Measurements from ENCODE around the gene CPA5.

Gene CPA5

GRCh38 chr7:130409067-130409711 lies 64.6 kb downstream of the CPA5 start:
- Histone ChIP-seq H3K27me3 (ENCODE audit: insufficient read depth, poor library complexity, severe bottlenecking) (no peaks in the 10 kb centered on the region), H3K4me3 (replicated peaks; ENCODE audit: insufficient read depth, low read length) (no peak overlapping the region), H3K27ac (replicated peaks) (no peak overlapping the region)
- no peak for TF ChIP-seq SPI1 (IDR thresholded peaks at IDR 0.05; ENCODE audit: borderline replicate concordance, low read depth)
- no peak for TF ChIP-seq POLR2AphosphoS5 (IDR thresholded peaks at IDR 0.05; ENCODE audit: low read depth)
- TF ChIP-seq GABPA (IDR thresholded peaks at IDR 0.05; ENCODE audit: low read depth) = no peak
- no peak for TF ChIP-seq REST (IDR thresholded peaks at IDR 0.05; ENCODE audit: insufficient replicate concordance, low read depth)
- no peak for TF ChIP-seq CTCF (IDR thresholded peaks at IDR 0.05; ENCODE audit: insufficient read depth, low read length)
- no peak for DNase-seq (ENCODE audit: low read depth in 1 of 2, low spot score in 1 of 2)

- no peak for DNase-seq (ENCODE audit: low read depth in 1 of 2, low spot score in 1 of 2)
These were observed 65.1 kb downstream of the CPA5 start for GRCh38 chr7:130409712-130410072.

More at GRCh38 chr7:130409712-130410072, 65.1 kb downstream of the CPA5 start:
- H3K4me3 ChIP-seq (replicated peaks; ENCODE audit: insufficient read depth, low read length) = no peak overlapping the region
- TF ChIP-seq CTCF (IDR thresholded peaks at IDR 0.05; ENCODE audit: insufficient read depth, low read length) (no peak), SPI1 (IDR thresholded peaks at IDR 0.05; ENCODE audit: borderline replicate concordance, low read depth) (no peak), REST (IDR thresholded peaks at IDR 0.05; ENCODE audit: insufficient replicate concordance, low read depth) (no peak), GABPA (IDR thresholded peaks at IDR 0.05; ENCODE audit: low read depth) (no peak), POLR2AphosphoS5 (IDR thresholded peaks at IDR 0.05; ENCODE audit: low read depth) (no peak)
- no peak overlapping the region for H3K27ac ChIP-seq (replicated peaks)
- no peaks in the 10 kb centered on the region for H3K27me3 ChIP-seq (ENCODE audit: insufficient read depth, poor library complexity, severe bottlenecking)
